K562 (cell line): ENCODE measurements around the gene TNFSF9. TPM values are rescaled to one million over a fixed set of nuclear protein-coding genes. Genes with fewer than 3 reads are reported as not detected.

Source experiments
- ARHGAP35 ChIP-seq: fragments of 450-650 bp; IDR thresholded peaks from 2 replicates; pipeline ENCODE4 v1.6.1; 2018; ENCODE audit not compliant: partially characterized antibody
- ESRRA ChIP-seq: fragments of 450-650 bp; IDR thresholded peaks from 2 replicates; pipeline ENCODE4 v1.6.1; 2014; ENCODE audit warnings: low read depth, mild to moderate bottlenecking, moderate library complexity, borderline replicate concordance
- SMC3 ChIP-seq: conservative IDR thresholded peaks from 2 replicates; pipeline ENCODE4 v1.6.1; 2011; ENCODE audit warnings: low read depth, low read length, improper control_type of control experiment; ENCODE audit not compliant: insufficient read depth
- TEAD2 ChIP-seq: fragments of 450-650 bp; IDR thresholded peaks from 2 replicates; pipeline ENCODE4 v1.6.1; 2016; ENCODE audit warnings: missing genetic modification characterization, control low read depth, missing compliant biosample characterization
- ZNF146 ChIP-seq: IDR thresholded peaks from one replicate; pipeline ENCODE4 v1.6.1; 2018; ENCODE audit warnings: missing compliant biosample characterization; ENCODE audit not compliant: unreplicated experiment
- polyA plus RNA-seq, 8 experiments: library from polyadenylated mRNA; depleted of rRNA in 4 of 8; stranded (reverse) in 5 of 8; unstranded in 3 of 8; fragments of >200 nt; fragmentation: Nextera tagmentation in 2 of 8; fragmentation: Illumina TruSeq in 1 of 8; extraction: Ambion mirVana in 2 of 8; extraction: Trizol in 1 of 8; gene quantifications; 2 replicates each; pipeline versions ENCODE4 v1.2.1 to v1.2.3, GENCODE V29; 2011 to 2014; ENCODE audit warnings: inconsistent platforms in 1 of 8, missing spikeins in 1 of 8
- total RNA-seq, 7 experiments: library from RNA; depleted of rRNA in 6 of 7; stranded (reverse); fragments of >200 nt in 6 of 7; fragmentation: Illumina TruSeq in 2 of 7; extraction: Trizol in 2 of 7; gene quantifications; 2 replicates each; pipeline versions ENCODE4 v1.2.1 to v1.2.3, GENCODE V29; 2011 to 2021; ENCODE audit warnings: low replicate concordance in 1 of 7
- TF ChIP-seq, protein P1 (sequence below): sonication (generic); formaldehyde crosslinking; IDR thresholded peaks from 2 replicates; pipeline ENCODE4 v1.8.0; 2023; ENCODE audit warnings: missing genetic modification reagents, mild to moderate bottlenecking, borderline replicate concordance
- TF ChIP-seq, protein P2 (sequence below): sonication (generic); formaldehyde crosslinking; IDR thresholded peaks from 2 replicates; pipeline ENCODE4 v1.8.0; 2022; ENCODE audit warnings: mild to moderate bottlenecking, missing genetic modification reagents, borderline replicate concordance
- TF ChIP-seq, protein P3 (sequence below): fragments of 200-600 bp; sonication (generic); IDR thresholded peaks from one replicate; pipeline ENCODE4 v1.6.1; 2012; ENCODE audit warnings: mild to moderate bottlenecking, low read depth, low read length, inconsistent platforms

The TNFSF9 gene
- total and polyA plus RNA-seq, 9 of the 15 experiments (the other 6 are each of a cell fraction or from before 2014, with no cell fraction given) = 1.4 to 17.9 (median 6.5) TPM

DNA sequence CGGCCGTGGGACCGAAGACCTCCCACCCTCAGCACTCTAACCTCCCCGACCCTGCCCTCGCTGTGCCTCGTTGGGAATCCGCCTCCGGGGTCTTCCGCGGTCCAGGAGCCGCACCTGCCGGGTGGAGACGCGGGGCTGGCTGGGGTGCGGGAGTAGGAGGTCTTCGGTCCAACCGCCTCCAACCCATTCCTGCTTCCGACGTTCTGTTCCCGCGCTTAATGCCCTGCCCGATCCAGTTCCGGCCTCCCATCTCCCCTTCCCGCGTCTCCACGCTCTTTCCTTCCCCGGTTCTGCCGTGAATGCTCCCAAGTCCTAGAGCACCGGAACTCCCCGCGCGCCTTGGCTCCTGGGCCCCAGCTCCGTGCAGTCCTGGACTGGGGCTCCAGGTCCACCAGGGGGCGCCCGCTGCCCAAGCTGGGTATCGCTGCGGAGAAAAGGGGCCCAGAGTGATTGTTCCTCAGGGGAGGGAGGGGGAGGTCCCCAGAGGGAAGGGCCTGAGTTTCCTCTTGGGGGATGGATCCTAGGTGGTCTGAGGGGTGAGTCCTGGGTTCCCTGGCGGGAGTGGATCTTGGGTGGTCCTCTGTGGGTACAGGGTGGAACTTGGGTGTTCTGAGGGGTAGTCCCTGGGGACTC lies 14.1 kb upstream of the TNFSF9 start (continued):
- TF ChIP-seq, protein P1, sequence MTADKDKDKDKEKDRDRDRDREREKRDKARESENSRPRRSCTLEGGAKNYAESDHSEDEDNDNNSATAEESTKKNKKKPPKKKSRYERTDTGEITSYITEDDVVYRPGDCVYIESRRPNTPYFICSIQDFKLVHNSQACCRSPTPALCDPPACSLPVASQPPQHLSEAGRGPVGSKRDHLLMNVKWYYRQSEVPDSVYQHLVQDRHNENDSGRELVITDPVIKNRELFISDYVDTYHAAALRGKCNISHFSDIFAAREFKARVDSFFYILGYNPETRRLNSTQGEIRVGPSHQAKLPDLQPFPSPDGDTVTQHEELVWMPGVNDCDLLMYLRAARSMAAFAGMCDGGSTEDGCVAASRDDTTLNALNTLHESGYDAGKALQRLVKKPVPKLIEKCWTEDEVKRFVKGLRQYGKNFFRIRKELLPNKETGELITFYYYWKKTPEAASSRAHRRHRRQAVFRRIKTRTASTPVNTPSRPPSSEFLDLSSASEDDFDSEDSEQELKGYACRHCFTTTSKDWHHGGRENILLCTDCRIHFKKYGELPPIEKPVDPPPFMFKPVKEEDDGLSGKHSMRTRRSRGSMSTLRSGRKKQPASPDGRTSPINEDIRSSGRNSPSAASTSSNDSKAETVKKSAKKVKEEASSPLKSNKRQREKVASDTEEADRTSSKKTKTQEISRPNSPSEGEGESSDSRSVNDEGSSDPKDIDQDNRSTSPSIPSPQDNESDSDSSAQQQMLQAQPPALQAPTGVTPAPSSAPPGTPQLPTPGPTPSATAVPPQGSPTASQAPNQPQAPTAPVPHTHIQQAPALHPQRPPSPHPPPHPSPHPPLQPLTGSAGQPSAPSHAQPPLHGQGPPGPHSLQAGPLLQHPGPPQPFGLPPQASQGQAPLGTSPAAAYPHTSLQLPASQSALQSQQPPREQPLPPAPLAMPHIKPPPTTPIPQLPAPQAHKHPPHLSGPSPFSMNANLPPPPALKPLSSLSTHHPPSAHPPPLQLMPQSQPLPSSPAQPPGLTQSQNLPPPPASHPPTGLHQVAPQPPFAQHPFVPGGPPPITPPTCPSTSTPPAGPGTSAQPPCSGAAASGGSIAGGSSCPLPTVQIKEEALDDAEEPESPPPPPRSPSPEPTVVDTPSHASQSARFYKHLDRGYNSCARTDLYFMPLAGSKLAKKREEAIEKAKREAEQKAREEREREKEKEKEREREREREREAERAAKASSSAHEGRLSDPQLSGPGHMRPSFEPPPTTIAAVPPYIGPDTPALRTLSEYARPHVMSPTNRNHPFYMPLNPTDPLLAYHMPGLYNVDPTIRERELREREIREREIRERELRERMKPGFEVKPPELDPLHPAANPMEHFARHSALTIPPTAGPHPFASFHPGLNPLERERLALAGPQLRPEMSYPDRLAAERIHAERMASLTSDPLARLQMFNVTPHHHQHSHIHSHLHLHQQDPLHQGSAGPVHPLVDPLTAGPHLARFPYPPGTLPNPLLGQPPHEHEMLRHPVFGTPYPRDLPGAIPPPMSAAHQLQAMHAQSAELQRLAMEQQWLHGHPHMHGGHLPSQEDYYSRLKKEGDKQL (CRISPR knock-in tag) = no peak
- peak; percentile 97 for TF ChIP-seq SMC3
- TF ChIP-seq, protein P2, sequence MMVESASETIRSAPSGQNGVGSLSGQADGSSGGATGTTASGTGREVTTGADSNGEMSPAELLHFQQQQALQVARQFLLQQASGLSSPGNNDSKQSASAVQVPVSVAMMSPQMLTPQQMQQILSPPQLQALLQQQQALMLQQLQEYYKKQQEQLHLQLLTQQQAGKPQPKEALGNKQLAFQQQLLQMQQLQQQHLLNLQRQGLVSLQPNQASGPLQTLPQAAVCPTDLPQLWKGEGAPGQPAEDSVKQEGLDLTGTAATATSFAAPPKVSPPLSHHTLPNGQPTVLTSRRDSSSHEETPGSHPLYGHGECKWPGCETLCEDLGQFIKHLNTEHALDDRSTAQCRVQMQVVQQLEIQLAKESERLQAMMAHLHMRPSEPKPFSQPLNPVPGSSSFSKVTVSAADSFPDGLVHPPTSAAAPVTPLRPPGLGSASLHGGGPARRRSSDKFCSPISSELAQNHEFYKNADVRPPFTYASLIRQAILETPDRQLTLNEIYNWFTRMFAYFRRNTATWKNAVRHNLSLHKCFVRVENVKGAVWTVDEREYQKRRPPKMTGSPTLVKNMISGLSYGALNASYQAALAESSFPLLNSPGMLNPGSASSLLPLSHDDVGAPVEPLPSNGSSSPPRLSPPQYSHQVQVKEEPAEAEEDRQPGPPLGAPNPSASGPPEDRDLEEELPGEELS = no peak
- TF ChIP-seq, protein P3, sequence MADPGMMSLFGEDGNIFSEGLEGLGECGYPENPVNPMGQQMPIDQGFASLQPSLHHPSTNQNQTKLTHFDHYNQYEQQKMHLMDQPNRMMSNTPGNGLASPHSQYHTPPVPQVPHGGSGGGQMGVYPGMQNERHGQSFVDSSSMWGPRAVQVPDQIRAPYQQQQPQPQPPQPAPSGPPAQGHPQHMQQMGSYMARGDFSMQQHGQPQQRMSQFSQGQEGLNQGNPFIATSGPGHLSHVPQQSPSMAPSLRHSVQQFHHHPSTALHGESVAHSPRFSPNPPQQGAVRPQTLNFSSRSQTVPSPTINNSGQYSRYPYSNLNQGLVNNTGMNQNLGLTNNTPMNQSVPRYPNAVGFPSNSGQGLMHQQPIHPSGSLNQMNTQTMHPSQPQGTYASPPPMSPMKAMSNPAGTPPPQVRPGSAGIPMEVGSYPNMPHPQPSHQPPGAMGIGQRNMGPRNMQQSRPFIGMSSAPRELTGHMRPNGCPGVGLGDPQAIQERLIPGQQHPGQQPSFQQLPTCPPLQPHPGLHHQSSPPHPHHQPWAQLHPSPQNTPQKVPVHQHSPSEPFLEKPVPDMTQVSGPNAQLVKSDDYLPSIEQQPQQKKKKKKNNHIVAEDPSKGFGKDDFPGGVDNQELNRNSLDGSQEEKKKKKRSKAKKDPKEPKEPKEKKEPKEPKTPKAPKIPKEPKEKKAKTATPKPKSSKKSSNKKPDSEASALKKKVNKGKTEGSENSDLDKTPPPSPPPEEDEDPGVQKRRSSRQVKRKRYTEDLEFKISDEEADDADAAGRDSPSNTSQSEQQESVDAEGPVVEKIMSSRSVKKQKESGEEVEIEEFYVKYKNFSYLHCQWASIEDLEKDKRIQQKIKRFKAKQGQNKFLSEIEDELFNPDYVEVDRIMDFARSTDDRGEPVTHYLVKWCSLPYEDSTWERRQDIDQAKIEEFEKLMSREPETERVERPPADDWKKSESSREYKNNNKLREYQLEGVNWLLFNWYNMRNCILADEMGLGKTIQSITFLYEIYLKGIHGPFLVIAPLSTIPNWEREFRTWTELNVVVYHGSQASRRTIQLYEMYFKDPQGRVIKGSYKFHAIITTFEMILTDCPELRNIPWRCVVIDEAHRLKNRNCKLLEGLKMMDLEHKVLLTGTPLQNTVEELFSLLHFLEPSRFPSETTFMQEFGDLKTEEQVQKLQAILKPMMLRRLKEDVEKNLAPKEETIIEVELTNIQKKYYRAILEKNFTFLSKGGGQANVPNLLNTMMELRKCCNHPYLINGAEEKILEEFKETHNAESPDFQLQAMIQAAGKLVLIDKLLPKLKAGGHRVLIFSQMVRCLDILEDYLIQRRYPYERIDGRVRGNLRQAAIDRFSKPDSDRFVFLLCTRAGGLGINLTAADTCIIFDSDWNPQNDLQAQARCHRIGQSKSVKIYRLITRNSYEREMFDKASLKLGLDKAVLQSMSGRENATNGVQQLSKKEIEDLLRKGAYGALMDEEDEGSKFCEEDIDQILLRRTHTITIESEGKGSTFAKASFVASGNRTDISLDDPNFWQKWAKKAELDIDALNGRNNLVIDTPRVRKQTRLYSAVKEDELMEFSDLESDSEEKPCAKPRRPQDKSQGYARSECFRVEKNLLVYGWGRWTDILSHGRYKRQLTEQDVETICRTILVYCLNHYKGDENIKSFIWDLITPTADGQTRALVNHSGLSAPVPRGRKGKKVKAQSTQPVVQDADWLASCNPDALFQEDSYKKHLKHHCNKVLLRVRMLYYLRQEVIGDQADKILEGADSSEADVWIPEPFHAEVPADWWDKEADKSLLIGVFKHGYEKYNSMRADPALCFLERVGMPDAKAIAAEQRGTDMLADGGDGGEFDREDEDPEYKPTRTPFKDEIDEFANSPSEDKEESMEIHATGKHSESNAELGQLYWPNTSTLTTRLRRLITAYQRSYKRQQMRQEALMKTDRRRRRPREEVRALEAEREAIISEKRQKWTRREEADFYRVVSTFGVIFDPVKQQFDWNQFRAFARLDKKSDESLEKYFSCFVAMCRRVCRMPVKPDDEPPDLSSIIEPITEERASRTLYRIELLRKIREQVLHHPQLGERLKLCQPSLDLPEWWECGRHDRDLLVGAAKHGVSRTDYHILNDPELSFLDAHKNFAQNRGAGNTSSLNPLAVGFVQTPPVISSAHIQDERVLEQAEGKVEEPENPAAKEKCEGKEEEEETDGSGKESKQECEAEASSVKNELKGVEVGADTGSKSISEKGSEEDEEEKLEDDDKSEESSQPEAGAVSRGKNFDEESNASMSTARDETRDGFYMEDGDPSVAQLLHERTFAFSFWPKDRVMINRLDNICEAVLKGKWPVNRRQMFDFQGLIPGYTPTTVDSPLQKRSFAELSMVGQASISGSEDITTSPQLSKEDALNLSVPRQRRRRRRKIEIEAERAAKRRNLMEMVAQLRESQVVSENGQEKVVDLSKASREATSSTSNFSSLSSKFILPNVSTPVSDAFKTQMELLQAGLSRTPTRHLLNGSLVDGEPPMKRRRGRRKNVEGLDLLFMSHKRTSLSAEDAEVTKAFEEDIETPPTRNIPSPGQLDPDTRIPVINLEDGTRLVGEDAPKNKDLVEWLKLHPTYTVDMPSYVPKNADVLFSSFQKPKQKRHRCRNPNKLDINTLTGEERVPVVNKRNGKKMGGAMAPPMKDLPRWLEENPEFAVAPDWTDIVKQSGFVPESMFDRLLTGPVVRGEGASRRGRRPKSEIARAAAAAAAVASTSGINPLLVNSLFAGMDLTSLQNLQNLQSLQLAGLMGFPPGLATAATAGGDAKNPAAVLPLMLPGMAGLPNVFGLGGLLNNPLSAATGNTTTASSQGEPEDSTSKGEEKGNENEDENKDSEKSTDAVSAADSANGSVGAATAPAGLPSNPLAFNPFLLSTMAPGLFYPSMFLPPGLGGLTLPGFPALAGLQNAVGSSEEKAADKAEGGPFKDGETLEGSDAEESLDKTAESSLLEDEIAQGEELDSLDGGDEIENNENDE = no peak
- TF ChIP-seq ZNF146 (CRISPR knock-in tag) = no peak
- no peak; the same call in 1 of the 2 replicates for TF ChIP-seq ESRRA
- TF ChIP-seq ARHGAP35 = no peak
- TF ChIP-seq TEAD2 (tag) = no peak
